Measurements from ENCODE around the gene ATP4B. TPM values are rescaled to one million over a fixed set of nuclear protein-coding genes. Genes with fewer than 3 reads are reported as not detected.

The ATP4B gene
- total and polyA plus RNA-seq, 2 donors (not counting 1 experiment from before 2014, with no cell fraction given), result not detected

DNA sequence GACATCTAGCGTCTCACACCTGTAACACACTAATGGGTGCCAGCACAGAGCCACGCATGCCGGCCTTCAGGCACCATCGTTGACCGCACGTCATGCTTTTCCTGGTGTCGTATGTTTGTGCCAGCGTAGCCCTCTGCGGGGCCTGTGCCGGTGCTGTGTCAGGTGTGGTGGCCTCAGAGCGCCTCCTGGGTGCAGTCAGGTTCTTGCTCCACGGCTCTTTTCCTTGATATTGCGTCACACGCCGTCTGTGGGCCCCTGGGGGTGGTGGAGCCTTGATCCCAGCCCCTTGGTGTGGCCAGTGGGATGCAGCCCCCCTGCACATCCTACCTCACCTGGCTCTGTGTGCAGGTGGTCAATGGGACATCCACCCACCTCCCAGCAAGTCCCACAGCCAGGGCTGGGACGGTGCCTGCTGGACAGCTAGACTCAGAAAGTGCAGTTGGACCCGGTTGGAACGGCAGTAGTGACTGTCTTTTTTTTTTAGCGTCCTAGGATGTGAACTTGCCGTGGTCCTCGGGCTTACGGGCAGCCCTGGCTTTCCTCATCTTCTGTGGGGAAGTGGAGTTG, 48.9 kb downstream of the ATP4B start:
- no peaks in the 10 kb centered on the region for H3K4me1 ChIP-seq (ENCODE audit: control insufficient read depth, extremely low read depth, insufficient read depth, low read length)
- no peak overlapping the region for H3K4me3 ChIP-seq (replicated peaks in 1 of 4; ENCODE audit: control extremely low read depth in 1 of 4, insufficient read depth in 1 of 4, low read depth in 3 of 4, low read length in 4 of 4)
- H3K36me3 ChIP-seq (ENCODE audit: control insufficient read depth, insufficient read depth, low read length), result peaks cover 30% of the 10 kb centered on the region
- H2AFZ ChIP-seq (ENCODE audit: low read length), result no peak overlapping the region
- DNase-seq (ENCODE audit: low read depth in 2 of 2), result no peak
- no peak overlapping the region for H3K27ac ChIP-seq (ENCODE audit: insufficient read depth, low read length)
- H3K4me2 ChIP-seq (ENCODE audit: extremely low read depth, insufficient read depth, low read length), result no peak overlapping the region
- no peaks in the 10 kb centered on the region for H4K20me1 ChIP-seq (ENCODE audit: control insufficient read depth, extremely low read depth, insufficient read depth, low read length)
- peaks cover 88% of the 10 kb centered on the region for H3K79me2 ChIP-seq (ENCODE audit: control insufficient read depth, insufficient read depth, low read length)
- H3K27me3 ChIP-seq (ENCODE audit: control insufficient read depth, insufficient read depth, low read length), result no peaks in the 10 kb centered on the region
- TF ChIP-seq CTCF (conservative IDR thresholded peaks at IDR 0.05 in 1 of 2, IDR thresholded peaks at IDR 0.05 in 1 of 2; ENCODE audit: low read depth in 1 of 2, low read length in 2 of 2) (no peak), EZH2 (IDR thresholded peaks at IDR 0.05; ENCODE audit: low read length, missing control alignments) (no peak)
- H3K9me3 ChIP-seq (ENCODE audit: control insufficient read depth, insufficient read depth, low read depth, low read length), result no peaks in the 10 kb centered on the region
- no peak overlapping the region for H3K9ac ChIP-seq (ENCODE audit: insufficient read depth, low read length)

DNA sequence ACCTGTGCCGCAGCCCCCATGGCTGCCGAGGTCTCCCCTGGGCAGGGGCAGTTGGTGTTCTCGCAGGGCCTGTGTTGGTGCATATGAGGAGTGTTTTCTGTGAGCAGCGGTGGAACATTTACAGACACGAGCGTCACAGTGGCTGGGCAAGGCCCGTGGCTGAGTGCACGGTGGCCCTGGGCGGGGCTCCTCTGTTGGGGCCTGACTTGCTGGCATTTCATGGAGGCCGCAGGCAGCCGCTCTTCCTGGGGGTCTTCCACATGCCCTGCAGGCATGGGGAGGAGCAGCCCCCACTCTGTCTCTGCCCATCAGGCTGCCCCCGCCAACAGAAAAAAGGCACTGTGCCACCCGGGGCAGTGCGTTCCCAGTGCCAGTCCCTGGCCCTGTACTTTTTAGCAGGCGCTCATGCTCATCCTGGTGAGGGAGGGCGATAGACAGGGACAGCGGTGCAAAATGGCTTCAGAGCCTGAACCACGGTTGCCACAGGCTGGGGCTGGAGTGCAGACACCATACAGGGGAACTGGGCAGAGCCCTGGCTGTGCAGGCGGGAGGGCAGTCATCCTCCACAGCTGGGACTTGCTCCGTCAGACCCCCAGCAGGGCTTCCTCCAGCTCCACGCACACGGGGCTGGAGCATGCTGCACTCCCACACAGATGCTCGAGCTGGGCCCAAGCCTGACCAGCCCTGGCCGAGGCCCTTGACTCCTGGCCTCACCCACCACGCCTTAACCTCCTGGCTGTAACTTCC, 49.9 kb downstream of the ATP4B start:
- Histone ChIP-seq H4K20me1 (ENCODE audit: control insufficient read depth, extremely low read depth, insufficient read depth, low read length) (no peaks in the 10 kb centered on the region), H3K36me3 (ENCODE audit: control insufficient read depth, insufficient read depth, low read length) (peaks cover 30% of the 10 kb centered on the region), H3K79me2 (ENCODE audit: control insufficient read depth, insufficient read depth, low read length) (peaks cover 89% of the 10 kb centered on the region)

More for the DNA sequence above, 49.9 kb downstream of the ATP4B start:
- TF ChIP-seq EZH2 (IDR thresholded peaks at IDR 0.05; ENCODE audit: low read length, missing control alignments) (no peak), CTCF (conservative IDR thresholded peaks at IDR 0.05 in 1 of 2, IDR thresholded peaks at IDR 0.05 in 1 of 2; ENCODE audit: low read depth in 1 of 2, low read length in 2 of 2) (no peak)
- Histone ChIP-seq H3K9ac (ENCODE audit: insufficient read depth, low read length) (no peak overlapping the region), H3K4me3 (replicated peaks in 1 of 4; ENCODE audit: control extremely low read depth in 1 of 4, insufficient read depth in 1 of 4, low read depth in 3 of 4, low read length in 4 of 4) (no peak overlapping the region), H3K27me3 (ENCODE audit: control insufficient read depth, insufficient read depth, low read length) (no peaks in the 10 kb centered on the region), H3K27ac (ENCODE audit: insufficient read depth, low read length) (no peak overlapping the region), H3K9me3 (ENCODE audit: control insufficient read depth, insufficient read depth, low read depth, low read length) (no peaks in the 10 kb centered on the region), H3K4me2 (ENCODE audit: extremely low read depth, insufficient read depth, low read length) (no peak overlapping the region), H3K4me1 (ENCODE audit: control insufficient read depth, extremely low read depth, insufficient read depth, low read length) (no peaks in the 10 kb centered on the region), H2AFZ (ENCODE audit: low read length) (no peak overlapping the region)
- no peak for DNase-seq (ENCODE audit: low read depth in 2 of 2)
